Suprapubic skin (tissue), 4 donors: ENCODE results near the gene NEGR1.

Experiments used
- CTCF ChIP-seq, 2 donors: fragments of 200-600 bp in 1 of 2; fragments of 450-650 bp in 1 of 2; sonication (generic) in 1 of 2; IDR thresholded peaks; one replicate each; pipeline ENCODE4 v1.5.1; 2016 to 2019; ENCODE audit warnings: antibody characterized with exemption in 2 of 2, mild to moderate bottlenecking in 1 of 2, moderate library complexity in 1 of 2
- EP300 ChIP-seq: sonication (generic); formaldehyde crosslinking; IDR thresholded peaks from one replicate; pipeline ENCODE4 v1.6.1; 2017; ENCODE audit warnings: antibody characterized with exemption
- POLR2A ChIP-seq, 2 donors: fragments of 450-650 bp; IDR thresholded peaks; one replicate each; pipeline ENCODE4 v1.6.1; 2017; ENCODE audit warnings: antibody characterized with exemption in 2 of 2, mild to moderate bottlenecking in 2 of 2, moderate library complexity in 2 of 2
- POLR2AphosphoS5 ChIP-seq, 3 donors: sonication (generic); formaldehyde crosslinking; IDR thresholded peaks; one replicate each; pipeline ENCODE4 v1.6.1; 2017; ENCODE audit warnings: antibody characterized with exemption in 3 of 3

- TF ChIP-seq CTCF (IDR thresholded peaks at IDR 0.05) = no peak
- no peak for TF ChIP-seq POLR2AphosphoS5 (IDR thresholded peaks at IDR 0.05)
- TF ChIP-seq POLR2A (IDR thresholded peaks at IDR 0.05) = no peak
- no peak for TF ChIP-seq EP300
Observed at GRCh38 chr1:71502006-71502405, 780.3 kb downstream of the NEGR1 start.
